ENCODE measurements around the gene FSTL4. TPM values are rescaled to one million over a fixed set of nuclear protein-coding genes. Genes with fewer than 3 reads are reported as not detected.

The FSTL4 gene
- total and polyA plus RNA-seq, 2 experiments from 2014 or later, result 0.47 to 0.74 TPM

DNA sequence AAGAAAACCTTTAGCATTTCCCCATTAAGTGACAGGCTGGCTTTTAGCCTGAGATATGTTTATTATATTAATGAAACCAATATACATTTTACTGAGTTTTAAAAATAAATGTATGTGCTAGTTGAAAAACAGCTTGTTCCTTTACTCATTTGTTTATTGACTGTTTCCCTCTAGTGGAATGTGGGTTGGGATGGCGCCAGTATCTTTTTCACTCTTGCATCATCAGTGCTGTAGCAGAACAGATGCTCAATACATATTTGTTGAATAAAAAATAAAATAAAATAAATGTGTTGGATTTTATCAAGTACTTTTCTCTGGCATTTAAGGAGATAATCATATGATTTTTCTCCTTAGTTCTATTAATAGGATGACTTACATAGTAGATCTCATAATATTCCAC, 43.0 kb downstream of the FSTL4 start:
- no peaks in the 10 kb centered on the region for H3K4me1 ChIP-seq (ENCODE audit: insufficient read depth)
- DNase-seq (ENCODE audit: low spot score), result no peak
- no peak overlapping the region for H3K4me3 ChIP-seq
- no peaks in the 10 kb centered on the region for H3K9me2 ChIP-seq (replicated peaks; ENCODE audit: insufficient read depth)
- 80% methylated on average over 1 of the region's 1 CpG for WGBS (ENCODE audit: low lambda C conversion rate, missing lambda C conversion rate)
- H3K36me3 ChIP-seq (replicated peaks; ENCODE audit: insufficient read depth, low read depth), result no peaks in the 10 kb centered on the region
- H3K79me2 ChIP-seq, result no peaks in the 10 kb centered on the region
- peaks cover 3% of the 10 kb centered on the region for H3K27me3 ChIP-seq
- peaks cover 7% of the 10 kb centered on the region for H3K9me3 ChIP-seq (ENCODE audit: low read depth)
- H3K27ac ChIP-seq, result no peak overlapping the region
- H2AFZ ChIP-seq, result no peak overlapping the region
- H3K4me2 ChIP-seq, result no peak overlapping the region
- no peak for TF ChIP-seq EZH2 (IDR thresholded peaks at IDR 0.05; ENCODE audit: borderline replicate concordance)
- TF ChIP-seq CTCF (IDR thresholded peaks at IDR 0.05; ENCODE audit: poor library complexity), result no peak
- no peak for TF ChIP-seq EZH2phosphoT487 (IDR thresholded peaks at IDR 0.05; ENCODE audit: low read depth, severe bottlenecking, unreplicated experiment)
- no peaks in the 10 kb centered on the region for H4K20me1 ChIP-seq (ENCODE audit: insufficient read depth, poor library complexity, severe bottlenecking)

DNA sequence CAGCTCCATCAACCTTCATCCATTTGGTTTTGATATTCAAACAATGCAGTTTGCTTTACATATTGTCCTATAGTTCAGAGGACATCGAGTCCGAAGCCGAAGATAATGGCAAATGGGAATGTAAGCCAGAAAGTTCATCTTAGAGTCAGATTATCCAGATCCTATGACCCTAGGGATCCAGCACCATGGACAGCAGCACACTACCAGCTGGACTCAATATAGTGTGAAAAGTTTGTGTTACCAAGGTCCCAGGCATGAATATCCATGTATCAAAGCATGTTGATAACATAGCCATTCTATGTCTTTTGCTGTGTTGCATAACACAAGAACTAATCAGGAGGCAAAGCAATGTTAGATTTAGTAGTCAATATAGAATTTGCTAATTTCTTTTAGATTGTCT, 46.3 kb downstream of the FSTL4 start:
- H3K27ac ChIP-seq, result no peak overlapping the region
- H3K4me2 ChIP-seq, result no peak overlapping the region
- H3K27me3 ChIP-seq, result peaks cover 14% of the 10 kb centered on the region
- H4K20me1 ChIP-seq (ENCODE audit: insufficient read depth, poor library complexity, severe bottlenecking), result no peaks in the 10 kb centered on the region
- DNase-seq (ENCODE audit: low spot score), result peak; percentile 71
- 69% methylated on average over 3 of the region's 3 CpGs for WGBS (ENCODE audit: low lambda C conversion rate, missing lambda C conversion rate)
- H3K4me3 ChIP-seq, result no peak overlapping the region
- H3K9me2 ChIP-seq (replicated peaks; ENCODE audit: insufficient read depth), result no peaks in the 10 kb centered on the region
- H3K4me1 ChIP-seq (ENCODE audit: insufficient read depth), result no peaks in the 10 kb centered on the region
- H2AFZ ChIP-seq, result no peak overlapping the region
- no peaks in the 10 kb centered on the region for H3K9me3 ChIP-seq (ENCODE audit: low read depth)
- TF ChIP-seq EZH2 (IDR thresholded peaks at IDR 0.05; ENCODE audit: borderline replicate concordance) (no peak), CTCF (IDR thresholded peaks at IDR 0.05; ENCODE audit: poor library complexity) (no peak), EZH2phosphoT487 (IDR thresholded peaks at IDR 0.05; ENCODE audit: low read depth, severe bottlenecking, unreplicated experiment) (no peak)
- H3K36me3 ChIP-seq (replicated peaks; ENCODE audit: insufficient read depth, low read depth), result no peaks in the 10 kb centered on the region
- H3K79me2 ChIP-seq, result no peaks in the 10 kb centered on the region

GRCh38 chr5:133564921-133565565, 47.3 kb downstream of the FSTL4 start:
- H3K9me3 ChIP-seq (ENCODE audit: low read depth), result no peaks in the 10 kb centered on the region
- TF ChIP-seq EZH2phosphoT487 (IDR thresholded peaks at IDR 0.05; ENCODE audit: low read depth, severe bottlenecking, unreplicated experiment), result no peak
- no peak for TF ChIP-seq EZH2 (IDR thresholded peaks at IDR 0.05; ENCODE audit: borderline replicate concordance)
- no peak for TF ChIP-seq CTCF (IDR thresholded peaks at IDR 0.05; ENCODE audit: poor library complexity)
- peaks cover 11% of the 10 kb centered on the region for H3K27me3 ChIP-seq
- H3K4me1 ChIP-seq (ENCODE audit: insufficient read depth), result no peaks in the 10 kb centered on the region
- H4K20me1 ChIP-seq (ENCODE audit: insufficient read depth, poor library complexity, severe bottlenecking), result no peaks in the 10 kb centered on the region
- DNase-seq (ENCODE audit: low spot score), result no peak
- H3K27ac ChIP-seq, result no peak overlapping the region
- no peak overlapping the region for H2AFZ ChIP-seq
- H3K9me2 ChIP-seq (replicated peaks; ENCODE audit: insufficient read depth), result no peaks in the 10 kb centered on the region
- 80% methylated on average over 4 of the region's 4 CpGs for WGBS (ENCODE audit: low lambda C conversion rate, missing lambda C conversion rate)
- no peaks in the 10 kb centered on the region for H3K79me2 ChIP-seq
- no peaks in the 10 kb centered on the region for H3K36me3 ChIP-seq (replicated peaks; ENCODE audit: insufficient read depth, low read depth)
- no peak overlapping the region for H3K4me2 ChIP-seq
- H3K4me3 ChIP-seq, result no peak overlapping the region
